HFF-Myc (cell line): ENCODE measurements around the gene TBXT.

ENCODE experiments used
- DNase-seq: peaks from one replicate; pipeline ENCODE4 v3.0.0-alpha.2; 2011; ENCODE audit warnings: low read depth; ENCODE audit errors: extremely low read depth
- H3K4me3 ChIP-seq: replicated peaks from 2 replicates; pipeline ENCODE4 v1.5.1; 2011; ENCODE audit warnings: low read depth, mild to moderate bottlenecking, control low read depth, low read length
- CTCF ChIP-seq: IDR thresholded peaks from 2 replicates; pipeline ENCODE4 v1.5.1; 2012; ENCODE audit warnings: mild to moderate bottlenecking, low read depth, low read length, control low read depth; ENCODE audit errors: missing control alignments

TBXT gene

GRCh38 chr6:166167801-166168615, at the start of gene TBXT:
Gene TBXT, minus strand, starts transcription at chr6:166167851. Its CDS starts 260 bp downstream, at chr6:166167591.
- no peak for TF ChIP-seq CTCF
- H3K4me3 ChIP-seq, result no peak within 1 kb of the TSS
- no peak for DNase-seq

- H3K4me3 ChIP-seq, result no peak overlapping the region
- no peak for TF ChIP-seq CTCF
- DNase-seq, result no peak
Observed at GRCh38 chr6:166207284-166207561, 39.6 kb upstream of the TBXT start.

GRCh38 chr6:166206510-166207283, 39.0 kb upstream of the TBXT start:
- DNase-seq, result no peak
- H3K4me3 ChIP-seq, result no peak overlapping the region
- TF ChIP-seq CTCF, result no peak

GRCh38 chr6:166206066-166206465, 38.4 kb upstream of the TBXT start:
- H3K4me3 ChIP-seq, result no peak overlapping the region
- DNase-seq, result no peak

GRCh38 chr6:166204852-166205650, 37.4 kb upstream of the TBXT start:
- DNase-seq, result no peak
- no peak overlapping the region for H3K4me3 ChIP-seq
- no peak for TF ChIP-seq CTCF

More at GRCh38 chr6:166206066-166206465, 38.4 kb upstream of the TBXT start:
- TF ChIP-seq CTCF, result no peak

- DNase-seq, result no peak
- H3K4me3 ChIP-seq, result no peak overlapping the region
- TF ChIP-seq CTCF, result no peak
Observed at GRCh38 chr6:166203641-166204222, 36.1 kb upstream of the TBXT start.
